ENCODE data around the gene TPRG1.

TPRG1 gene

GRCh38 chr3:189286188-189286587 lies 114.4 kb downstream of the TPRG1 start:
- DNase-seq = no peak

- DNase-seq = no peak
These were observed 115.1 kb downstream of the TPRG1 start for GRCh38 chr3:189286916-189287315.

GRCh38 chr3:189288348-189289235 lies 116.8 kb downstream of the TPRG1 start:
- DNase-seq = no peak

- DNase-seq = no peak
These were observed 117.5 kb downstream of the TPRG1 start for GRCh38 chr3:189289251-189289650.

- DNase-seq = no peak
These were observed 121.1 kb downstream of the TPRG1 start for GRCh38 chr3:189292667-189293484.

GRCh38 chr3:189294649-189295048 lies 122.9 kb downstream of the TPRG1 start:
- no peak for DNase-seq

- DNase-seq = no peak
These were observed 123.3 kb downstream of the TPRG1 start for GRCh38 chr3:189295089-189295488.

- DNase-seq = no peak
These were observed 126.2 kb downstream of the TPRG1 start for GRCh38 chr3:189297932-189298331.

GRCh38 chr3:189298469-189299375 lies 127.0 kb downstream of the TPRG1 start:
- no peak for DNase-seq

- DNase-seq = no peak
These were observed 128.6 kb downstream of the TPRG1 start for GRCh38 chr3:189300345-189300744.

GRCh38 chr3:189301479-189301878 lies 129.7 kb downstream of the TPRG1 start:
- no peak for DNase-seq

GRCh38 chr3:189303584-189303983 lies 131.8 kb downstream of the TPRG1 start:
- DNase-seq = no peak

- DNase-seq = no peak
These were observed 132.9 kb downstream of the TPRG1 start for GRCh38 chr3:189304465-189305351.

- DNase-seq = no peak
These were observed 133.6 kb downstream of the TPRG1 start for GRCh38 chr3:189305412-189305811.

- DNase-seq = no peak
These were observed 136.2 kb downstream of the TPRG1 start for GRCh38 chr3:189307963-189308362.

- no peak for DNase-seq
These were observed 136.8 kb downstream of the TPRG1 start for GRCh38 chr3:189308608-189309007.

- no peak for DNase-seq
These were observed 137.7 kb downstream of the TPRG1 start for GRCh38 chr3:189309400-189309975.

GRCh38 chr3:189311521-189311920 lies 139.8 kb downstream of the TPRG1 start:
- DNase-seq = no peak

- no peak for DNase-seq
These were observed 141.1 kb downstream of the TPRG1 start for GRCh38 chr3:189312866-189313265.

- no peak for DNase-seq
These were observed 144.7 kb downstream of the TPRG1 start for GRCh38 chr3:189316296-189317019.

GRCh38 chr3:189317911-189318310 lies 146.1 kb downstream of the TPRG1 start:
- DNase-seq = no peak
